NK-92 treated with Interleukin-12 subunit alpha and Interleukin-12 subunit beta, amount 100 ng/mL, for 24 hours (cell line): ENCODE results near the gene MACROD2.

ENCODE experiments used
- DNase-seq: peaks from one replicate; lab custom pipeline; 2025; lab: John Stamatoyannopoulos, UW

Gene MACROD2

DNA sequence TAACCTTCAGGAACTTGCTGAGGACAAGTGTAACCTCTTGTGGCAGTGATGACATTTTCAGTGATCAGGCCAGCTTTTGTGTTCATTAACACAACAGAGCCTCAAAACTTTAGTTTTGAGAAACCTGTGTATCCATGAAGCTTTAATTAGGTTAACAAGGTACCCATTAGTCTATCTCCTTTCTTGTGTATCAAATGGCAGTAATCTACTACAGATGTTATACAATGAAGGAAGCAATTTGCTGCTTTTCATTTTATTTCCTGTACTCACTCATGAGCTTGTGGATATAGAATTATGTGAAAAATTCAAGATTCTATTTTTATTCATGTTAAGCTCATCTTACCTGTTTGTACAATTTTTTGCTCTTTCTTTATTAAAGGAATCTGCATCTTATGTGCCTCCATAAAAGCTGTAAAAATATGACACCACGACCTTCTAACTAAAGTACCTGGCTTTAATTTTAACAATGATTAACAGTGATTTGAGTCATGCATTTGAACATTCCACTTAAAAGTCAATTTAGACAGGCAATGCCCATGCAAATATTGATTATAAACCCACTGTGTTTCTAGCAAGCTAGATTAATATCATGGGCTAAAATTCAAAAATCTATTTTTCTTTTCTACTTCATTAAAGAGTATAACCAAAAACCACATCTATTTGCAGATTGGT, 1680.6 kb downstream of the MACROD2 start:
- no peak for DNase-seq

- no peak for DNase-seq
These were observed 1681.5 kb downstream of the MACROD2 start for GRCh38 chr20:15676815-15677214.

DNA sequence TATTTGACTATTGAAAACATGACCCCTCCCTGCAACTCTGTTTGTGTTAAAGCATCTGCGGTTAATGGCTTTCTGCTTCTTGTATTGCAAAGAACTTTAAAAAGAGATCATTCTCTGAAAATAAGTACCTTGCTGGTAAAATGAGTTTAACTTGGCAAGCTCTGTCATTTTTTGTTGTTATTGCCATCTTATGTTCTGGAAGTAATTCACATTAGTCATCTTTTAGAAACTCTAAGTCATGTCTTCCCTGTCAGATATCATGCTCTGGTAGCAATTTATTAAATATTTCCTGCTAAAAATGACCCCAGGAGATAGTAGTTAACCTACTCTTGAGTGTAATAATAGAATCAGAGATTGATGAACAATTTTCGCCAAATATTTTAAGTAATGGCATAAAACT, 1687.4 kb downstream of the MACROD2 start:
- no peak for DNase-seq

DNA sequence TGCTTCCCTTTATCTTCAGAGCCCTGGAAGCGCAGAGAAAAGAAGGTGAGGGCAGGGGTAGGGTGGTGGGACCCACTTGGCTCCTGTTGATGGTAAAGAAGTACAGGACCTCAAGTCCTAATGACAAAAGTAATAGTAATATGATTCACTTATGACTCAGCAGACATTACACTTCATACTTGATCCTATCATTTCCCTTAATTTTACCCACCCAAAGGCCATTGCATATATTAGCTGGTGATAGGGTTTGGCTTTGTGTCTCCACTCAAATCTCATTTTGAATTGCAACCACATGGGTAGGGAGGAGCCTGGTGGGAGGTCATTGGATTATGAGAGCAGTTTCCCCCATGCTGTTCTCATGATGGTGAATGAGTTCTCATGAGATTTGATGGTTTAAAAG, 1697.3 kb downstream of the MACROD2 start:
- no peak for DNase-seq

GRCh38 chr20:15699431-15700146, 1704.3 kb downstream of the MACROD2 start:
- DNase-seq = no peak

DNA sequence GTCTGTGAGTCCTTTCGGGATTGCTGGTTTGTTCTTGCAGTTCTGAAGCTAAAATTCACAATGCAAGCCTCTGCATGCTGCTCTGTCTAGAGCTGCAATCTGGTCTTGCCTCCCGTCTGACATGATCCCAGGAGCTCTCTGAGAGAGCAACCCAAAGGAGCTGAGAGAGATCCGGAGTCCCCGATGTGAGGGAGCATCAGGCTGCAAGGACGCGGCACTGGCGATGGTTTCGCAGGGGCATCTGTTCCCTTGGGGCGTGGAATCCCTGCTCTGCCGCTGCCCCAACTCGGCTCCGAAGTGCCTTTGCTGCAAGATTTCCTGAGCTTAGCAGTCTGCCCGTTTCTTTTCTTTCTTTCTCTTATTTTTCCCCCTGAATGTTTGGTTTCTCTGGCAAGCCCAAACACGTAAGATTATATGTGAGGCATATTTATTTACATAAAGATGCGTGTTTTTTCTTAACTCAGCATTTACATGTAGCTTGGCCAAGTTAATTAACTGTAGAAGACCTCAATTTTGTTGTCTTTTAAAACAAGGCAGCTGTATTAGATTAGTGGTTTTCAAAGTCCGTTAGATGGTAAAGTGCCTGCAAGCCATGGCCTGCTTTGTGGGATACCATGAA, 1704.9 kb downstream of the MACROD2 start:
- DNase-seq = no peak

- no peak for DNase-seq
These were observed 1706.8 kb downstream of the MACROD2 start for GRCh38 chr20:15702161-15702560.

DNA sequence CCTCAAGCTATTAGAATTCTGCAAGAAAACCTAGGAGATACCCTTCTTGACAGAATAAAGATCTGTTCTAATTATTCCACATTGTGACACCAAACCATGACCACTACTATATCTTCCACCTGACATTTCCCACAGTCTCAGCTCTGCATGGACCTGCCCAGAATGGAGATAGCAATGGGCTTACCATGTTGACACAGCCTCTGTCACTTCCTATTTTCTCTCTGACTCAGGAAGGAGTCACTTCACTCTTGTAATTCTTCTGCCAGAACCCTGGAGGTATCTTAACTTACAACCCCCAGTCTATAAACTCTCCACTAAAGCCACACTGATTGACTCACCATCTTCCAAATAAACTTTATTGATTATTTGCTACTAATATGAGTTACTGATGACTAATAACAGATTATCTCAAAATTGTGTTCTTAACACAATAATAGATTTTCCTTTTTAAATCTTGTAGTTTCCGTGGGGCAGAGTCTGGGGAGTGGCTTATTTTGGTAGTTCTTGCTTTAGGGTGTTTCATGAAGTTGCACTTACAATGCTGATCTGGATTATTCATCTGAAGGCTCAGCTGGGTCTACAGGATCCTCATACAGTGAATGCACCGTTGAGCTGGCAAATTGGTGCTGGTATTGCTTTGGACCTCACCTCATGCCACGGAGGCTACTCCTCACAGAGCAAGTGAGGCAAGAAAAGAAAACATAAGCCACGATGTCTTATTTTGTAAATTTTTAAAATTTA, 1708.0 kb downstream of the MACROD2 start:
- no peak for DNase-seq

- no peak for DNase-seq
These were observed 1710.7 kb downstream of the MACROD2 start for GRCh38 chr20:15705975-15706374.

DNA sequence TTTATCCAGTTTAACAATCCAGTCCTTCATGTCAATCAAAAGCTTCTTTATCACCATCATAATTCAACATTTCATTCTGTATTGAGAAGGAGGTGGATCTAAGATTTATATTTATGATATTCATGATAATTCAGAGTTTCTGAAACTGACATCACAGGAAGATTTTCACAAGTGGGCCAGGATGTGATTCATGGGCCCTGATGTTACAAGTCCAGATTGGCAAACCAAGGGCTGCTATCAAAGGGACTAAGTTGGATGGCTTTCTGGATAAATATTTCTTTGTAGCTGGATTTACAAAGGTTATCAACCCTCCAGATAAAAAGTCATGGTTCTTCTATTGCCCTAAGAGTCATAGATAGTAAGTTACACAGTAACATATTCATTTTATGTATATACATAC, 1711.4 kb downstream of the MACROD2 start:
- no peak for DNase-seq

DNA sequence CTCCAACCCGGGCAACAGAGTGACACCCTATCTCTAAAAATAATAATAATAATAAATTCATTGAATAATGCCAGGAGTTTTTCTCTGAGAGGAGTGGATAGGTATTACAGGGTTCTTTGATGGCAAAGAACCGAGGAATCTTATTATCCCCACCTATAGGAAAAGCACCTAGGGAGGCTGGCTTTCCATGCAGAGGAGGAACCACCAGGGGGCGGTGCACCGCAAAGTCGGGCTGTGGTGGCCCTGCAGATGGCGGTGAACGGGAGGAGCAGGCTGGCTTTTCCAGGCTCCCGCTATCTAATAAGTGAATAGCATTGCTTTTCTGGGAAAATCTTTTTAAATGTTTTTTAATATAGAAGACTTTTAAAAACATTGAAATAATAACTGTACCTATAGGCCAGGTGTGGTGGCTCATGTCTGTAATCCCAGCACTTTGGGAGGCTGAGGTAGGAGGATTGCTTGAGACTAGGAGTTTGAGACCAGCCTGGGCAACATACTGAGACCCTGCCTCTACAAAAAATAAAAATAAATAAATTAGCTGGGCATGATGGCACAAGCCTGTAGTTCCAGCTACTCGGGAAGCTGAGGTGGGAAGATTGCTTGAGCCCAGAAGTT, 1713.8 kb downstream of the MACROD2 start:
- no peak for DNase-seq

DNA sequence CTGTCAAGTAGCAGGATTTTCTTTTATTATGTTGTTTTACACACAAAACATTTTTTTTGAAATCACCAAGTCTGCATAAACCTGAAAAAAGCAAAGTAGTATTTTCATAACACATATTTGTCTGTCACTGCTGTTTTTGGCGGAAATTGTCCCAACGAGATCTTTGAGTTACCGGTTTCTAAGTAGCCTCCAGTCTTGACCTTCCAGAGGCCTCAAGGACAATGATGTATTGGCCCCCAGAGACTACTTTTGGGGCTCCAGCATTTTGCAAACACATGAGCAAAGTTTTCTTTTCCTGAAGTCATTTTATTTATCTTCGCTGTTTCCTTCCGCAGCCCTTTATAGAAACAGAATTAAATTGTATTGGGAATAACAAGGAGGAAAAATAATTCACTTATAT, 1715.3 kb downstream of the MACROD2 start:
- no peak for DNase-seq

GRCh38 chr20:15711177-15711576, 1715.9 kb downstream of the MACROD2 start:
- DNase-seq = no peak

DNA sequence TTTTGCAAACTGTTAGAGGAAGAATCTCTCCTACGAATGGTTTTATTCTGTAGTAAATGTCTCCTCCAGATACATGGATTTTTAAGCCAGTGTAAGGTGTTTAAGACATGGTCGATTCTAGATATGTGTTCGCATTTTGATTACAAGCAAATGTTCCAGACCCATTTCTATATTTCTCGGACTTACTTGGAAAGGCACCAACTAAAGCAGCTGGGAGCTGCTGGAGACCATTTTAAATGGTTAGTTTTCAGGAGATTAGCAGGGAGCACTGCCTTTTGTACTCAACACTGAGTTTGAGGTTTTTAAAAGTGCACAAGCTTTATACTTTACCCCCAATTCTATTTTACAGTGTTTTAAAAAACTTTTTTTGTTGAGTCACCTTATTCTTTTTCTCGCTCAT, 1720.9 kb downstream of the MACROD2 start:
- DNase-seq = no peak

DNA sequence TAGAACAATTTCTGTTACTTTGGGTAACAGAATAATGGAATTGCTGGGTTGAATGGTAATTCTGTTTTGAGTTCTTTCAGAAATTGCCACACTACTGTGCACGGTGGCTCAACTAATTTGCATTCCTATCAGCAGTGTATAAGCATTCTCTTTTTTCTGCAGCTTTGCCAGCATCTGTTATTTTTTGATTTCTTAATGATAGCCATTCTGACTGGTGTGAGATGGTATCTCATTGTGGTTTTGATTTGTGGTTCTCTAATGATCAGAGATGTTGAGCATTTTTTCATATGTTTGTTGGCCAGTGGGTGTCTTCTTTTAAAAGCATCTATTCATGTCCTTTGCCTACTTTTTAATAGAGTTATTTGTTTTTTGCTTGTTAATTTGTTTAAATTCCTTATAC, 1731.1 kb downstream of the MACROD2 start:
- no peak for DNase-seq

- DNase-seq = no peak
These were observed 1738.7 kb downstream of the MACROD2 start for GRCh38 chr20:15734052-15734451.

DNA sequence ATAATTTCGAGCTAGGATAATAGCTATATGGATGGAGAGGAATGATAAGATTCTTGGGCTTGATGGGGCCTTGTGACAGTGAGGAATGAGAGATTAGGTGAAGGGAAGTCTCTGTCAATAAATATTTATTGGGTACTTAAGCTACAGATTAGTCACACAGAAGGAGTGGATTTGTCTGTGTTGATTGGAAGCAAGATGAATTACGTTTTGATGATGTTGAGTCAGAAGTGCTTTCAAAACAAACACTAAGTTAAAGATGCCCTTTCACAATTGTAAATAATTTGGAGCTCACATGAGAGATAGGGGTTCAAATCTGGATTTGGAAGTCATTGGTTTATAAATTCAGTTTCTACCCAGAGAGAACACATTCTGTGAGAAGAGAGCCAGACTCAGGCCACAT, 1743.7 kb downstream of the MACROD2 start:
- DNase-seq = no peak

GRCh38 chr20:15740046-15740775, 1744.9 kb downstream of the MACROD2 start:
- DNase-seq = no peak

DNA sequence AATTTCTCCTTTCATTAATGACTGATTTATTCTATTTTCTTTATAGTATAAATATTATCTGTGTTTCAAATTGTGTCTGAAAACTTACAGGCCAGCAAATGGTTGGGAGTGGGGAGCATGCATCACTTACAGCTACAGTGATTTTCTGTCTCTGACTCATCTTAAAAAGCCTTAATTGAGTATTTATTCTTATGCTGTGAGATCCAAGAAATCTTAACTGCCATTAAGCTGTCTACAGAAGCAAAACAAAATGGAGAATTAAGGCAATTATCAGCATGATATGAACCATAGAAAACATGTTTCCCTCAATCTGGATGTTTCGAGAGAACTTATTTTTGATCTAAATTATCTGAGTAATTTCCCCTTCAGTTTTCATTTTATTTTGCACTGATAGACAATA, 1746.8 kb downstream of the MACROD2 start:
- no peak for DNase-seq

DNA sequence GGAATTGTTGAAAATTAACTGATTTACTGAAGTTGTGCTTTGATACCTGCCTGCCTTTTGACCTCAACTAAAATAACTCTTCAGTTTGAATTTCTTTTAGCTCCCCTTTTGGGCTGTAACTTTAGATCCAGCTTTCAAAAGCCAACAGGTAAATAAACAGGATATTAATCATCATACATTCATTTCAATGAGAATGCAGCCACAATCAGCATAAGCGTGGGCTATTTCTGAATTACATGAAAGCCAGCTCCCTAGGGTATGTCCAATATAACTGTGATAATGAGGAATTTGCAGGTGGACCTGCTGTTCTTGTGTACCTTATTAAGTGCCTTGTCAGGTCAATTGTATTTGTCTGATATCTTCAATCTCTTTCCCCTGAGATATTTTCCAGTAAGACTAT, 1747.3 kb downstream of the MACROD2 start:
- DNase-seq = no peak

DNA sequence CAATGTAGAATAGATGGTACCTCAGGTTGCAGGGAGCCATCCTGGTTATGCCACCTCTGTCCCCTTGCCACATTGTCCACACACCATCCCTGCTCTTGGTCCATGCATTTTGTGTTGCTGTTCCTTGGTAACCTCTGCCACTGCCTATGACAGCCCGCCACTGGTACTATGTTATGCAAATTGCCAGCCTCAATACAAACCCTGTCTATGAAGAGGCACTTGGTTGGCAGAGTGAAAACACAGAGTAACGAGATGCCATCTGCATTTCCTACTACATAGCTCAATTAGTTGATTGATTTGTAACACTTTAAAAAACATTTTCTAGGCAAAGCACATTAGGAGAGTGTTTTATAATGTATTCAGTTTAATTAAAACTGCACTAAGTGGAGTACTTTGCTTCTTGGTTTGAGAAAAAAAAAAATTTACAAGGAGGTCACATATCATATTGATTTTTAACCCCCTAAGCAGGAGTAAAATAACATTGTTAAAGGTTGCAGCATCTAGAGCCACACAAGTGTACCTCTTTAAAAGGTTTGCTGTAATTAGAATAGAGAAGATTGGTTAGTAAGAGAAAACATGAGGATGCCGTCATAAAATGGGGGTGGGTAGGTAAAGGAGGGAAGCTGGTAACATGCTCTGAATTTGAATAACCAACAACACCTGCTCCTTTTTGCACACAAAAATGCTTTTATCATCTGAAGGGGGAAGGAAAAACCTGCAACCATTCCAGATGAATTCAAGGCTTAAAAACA, 1760.9 kb downstream of the MACROD2 start:
- no peak for DNase-seq
